ENCODE results near the gene GMEB2.

Gene GMEB2

DNA sequence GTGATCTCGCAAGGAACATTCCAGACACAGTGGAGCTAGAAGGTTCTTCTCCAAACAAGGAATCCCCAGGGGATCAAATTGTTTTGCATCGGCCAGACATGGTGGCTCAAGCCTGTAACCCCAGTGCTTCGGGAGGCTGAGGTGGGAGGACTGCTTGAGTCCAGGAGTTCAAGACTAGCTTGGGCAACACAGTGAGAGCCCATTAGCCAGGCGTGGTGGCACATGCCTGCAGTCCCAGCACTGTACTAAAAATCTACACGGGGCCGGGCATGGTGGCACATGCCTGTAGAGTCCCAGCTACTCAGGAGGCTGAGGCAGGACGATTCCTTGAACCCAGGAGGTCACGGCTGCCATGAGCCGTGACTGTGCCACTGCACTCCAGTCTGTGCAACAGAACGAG is 15.3 kb downstream of the GMEB2 start:
- no peak for DNase-seq

DNA sequence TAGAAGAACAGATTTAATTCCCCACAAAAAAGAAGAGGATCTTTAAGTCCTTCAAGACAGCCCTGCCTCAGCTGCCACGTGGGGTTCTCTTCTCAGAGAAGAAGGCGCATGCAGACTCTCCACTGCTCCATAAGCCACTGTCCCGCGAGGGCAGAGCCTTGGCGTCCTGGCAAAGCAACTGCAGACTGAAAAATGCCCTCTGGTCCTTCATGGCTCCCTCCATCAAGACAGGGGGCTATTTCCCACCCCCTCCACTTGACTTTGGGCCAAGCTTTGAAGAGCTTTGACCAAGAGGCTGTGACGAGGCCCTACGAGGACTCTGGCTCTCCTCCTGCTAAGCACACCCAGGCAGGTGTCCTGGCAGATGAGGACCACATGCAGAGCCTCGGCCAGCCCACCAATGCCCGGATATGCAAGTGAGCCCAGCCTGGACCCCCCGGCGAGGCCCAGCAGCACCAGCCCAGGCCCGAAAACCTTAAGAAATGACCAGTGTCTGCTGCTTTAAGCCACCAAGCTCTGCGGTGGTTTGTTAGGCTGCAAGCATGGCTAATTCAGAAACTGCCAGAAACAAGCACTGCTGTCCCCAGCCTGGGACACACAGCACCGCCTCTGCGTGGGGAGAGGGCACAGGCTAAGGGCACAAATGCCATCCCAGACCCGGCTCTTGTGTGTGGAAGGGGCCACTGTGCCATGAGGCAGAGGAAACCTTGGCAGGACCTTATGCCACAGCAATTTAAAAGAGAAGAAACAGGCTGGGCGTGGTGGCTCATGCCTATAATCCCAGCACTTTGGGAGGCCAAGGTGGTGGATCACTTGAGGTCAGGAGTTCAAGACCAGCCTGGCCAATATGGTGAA is 16.1 kb downstream of the GMEB2 start:
- DNase-seq = no peak

DNA sequence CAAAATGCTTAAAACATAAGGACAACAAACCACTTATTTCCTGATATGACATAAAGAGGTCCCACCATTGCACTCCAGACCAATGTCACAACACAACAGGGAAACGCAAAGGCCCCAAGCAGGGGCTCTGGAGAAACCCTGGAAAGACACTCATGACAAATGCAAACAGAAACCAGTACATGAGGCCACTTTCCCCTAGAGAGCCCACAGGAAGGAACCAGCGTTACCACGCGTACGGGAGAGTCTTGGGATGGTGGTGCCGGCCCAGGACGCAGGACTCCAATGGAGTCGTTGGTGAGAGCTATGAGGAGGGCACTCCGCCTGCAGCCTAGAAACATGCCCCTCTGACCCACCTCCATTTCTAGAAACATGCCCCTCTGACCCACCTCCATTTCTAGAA is 20.2 kb downstream of the GMEB2 start:
- DNase-seq = no peak

DNA sequence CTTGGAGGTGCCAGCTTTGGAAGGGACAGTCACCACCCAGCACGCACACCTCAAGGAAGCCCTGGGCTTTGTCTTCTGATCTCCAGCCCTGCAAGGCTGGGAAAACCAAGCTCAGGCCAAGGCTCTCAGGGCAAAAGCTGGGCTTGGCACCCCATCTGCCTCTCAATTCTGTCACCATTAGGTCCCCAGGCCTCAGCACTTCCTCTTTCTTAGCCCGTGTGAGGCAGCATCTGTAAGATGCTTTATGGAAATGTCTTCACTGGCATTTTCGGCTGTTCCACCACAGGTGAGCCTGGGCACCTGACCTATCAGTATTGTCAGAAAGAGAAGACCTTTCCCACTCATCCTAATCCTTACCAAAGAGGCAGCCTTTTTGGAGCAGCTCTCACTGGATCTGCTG is 24.6 kb downstream of the GMEB2 start:
- no peak for DNase-seq

DNA sequence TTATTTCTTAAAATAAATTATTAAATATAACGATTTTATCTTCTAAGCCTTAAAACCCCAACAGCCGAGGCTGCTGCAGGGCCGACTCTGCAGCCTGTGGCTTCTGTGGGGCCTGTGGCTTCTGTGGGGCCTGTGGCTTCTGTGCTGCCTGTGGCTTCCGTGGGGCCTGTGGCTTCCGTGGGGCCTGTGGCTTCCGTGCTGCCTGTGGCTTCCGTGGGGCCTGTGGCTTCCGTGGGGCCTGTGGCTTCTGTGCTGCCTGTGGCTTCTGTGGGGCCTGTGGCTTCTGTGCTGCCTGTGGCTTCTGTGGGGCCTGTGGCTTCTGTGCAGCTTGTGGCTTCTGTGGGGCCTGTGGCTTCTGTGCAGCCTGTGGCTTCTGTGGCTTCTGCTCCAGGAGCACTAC is 25.2 kb downstream of the GMEB2 start:
- DNase-seq = peak; percentile 33

DNA sequence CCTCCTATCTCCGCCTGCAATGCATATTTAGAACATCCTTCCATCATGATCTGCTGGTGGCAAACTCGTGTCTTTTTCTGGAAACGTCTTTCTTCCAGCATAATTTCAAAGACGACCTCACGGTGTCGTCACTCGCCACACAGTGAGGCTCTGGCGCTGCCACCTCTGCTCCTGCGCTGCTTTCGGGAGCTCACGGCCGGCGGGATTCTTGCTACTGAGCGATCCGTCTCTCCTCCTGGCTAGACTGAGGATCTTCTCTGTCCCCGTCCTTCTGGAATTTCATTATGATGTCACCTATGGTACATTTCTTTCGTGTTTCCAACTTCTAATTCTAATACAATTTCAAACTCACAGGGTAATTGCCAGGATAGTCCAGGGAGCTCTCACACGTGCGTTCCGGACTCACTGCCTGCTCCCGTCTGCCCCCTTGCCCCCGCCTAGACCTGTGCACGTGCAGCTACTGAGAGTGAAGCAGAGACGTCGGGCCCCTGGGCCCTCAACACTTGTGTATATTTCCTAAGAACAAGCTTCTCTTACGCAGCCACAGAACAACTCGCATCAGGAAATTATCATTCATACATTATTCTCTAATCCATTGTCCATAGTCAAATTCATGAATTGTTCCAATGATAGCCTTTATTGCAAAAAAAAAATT is 27.4 kb downstream of the GMEB2 start:
- DNase-seq = no peak

DNA sequence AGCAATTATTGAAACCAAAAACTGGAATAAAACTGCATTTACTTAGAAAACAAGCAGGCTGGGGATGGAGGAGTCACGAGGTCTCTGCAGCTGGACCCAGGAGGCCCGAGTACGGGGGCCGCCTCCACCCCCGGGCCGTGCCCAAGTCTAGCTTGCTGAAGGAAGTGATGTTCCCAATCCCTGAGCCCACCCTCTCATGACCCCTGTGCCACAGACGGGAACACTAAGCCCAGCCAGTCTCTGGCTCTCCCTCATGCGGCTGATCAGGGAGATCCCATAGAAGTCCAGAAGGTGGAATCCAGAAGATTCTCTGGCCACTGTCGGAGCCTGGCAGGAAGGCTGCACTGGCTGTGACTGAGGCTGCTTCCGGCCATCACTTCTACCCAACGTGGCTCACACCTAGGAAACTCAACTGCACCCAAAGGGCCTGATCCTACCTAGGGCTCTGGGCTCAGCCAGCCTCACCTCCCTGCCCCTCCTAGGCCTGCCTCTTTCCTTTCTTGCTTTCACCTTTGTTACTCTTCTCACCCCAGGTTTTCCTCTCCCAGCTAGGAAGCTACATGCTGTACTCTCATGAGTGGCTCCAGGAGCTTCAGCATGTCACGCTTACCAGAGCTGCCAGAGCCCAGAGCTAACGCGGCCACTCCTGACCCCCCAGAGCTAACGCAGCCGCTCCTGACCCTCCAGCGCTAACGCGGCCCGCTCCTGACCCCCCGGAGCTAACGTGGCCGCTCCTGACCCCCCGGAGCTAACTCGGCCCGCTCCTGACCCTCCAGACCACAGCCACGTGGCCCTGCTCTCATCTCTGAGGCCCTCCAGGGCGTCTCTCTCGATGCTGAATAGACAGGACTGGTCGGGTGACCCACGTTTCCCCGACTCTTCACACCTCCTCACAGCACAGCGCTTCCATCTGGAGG is 28.2 kb downstream of the GMEB2 start:
- DNase-seq = no peak

DNA sequence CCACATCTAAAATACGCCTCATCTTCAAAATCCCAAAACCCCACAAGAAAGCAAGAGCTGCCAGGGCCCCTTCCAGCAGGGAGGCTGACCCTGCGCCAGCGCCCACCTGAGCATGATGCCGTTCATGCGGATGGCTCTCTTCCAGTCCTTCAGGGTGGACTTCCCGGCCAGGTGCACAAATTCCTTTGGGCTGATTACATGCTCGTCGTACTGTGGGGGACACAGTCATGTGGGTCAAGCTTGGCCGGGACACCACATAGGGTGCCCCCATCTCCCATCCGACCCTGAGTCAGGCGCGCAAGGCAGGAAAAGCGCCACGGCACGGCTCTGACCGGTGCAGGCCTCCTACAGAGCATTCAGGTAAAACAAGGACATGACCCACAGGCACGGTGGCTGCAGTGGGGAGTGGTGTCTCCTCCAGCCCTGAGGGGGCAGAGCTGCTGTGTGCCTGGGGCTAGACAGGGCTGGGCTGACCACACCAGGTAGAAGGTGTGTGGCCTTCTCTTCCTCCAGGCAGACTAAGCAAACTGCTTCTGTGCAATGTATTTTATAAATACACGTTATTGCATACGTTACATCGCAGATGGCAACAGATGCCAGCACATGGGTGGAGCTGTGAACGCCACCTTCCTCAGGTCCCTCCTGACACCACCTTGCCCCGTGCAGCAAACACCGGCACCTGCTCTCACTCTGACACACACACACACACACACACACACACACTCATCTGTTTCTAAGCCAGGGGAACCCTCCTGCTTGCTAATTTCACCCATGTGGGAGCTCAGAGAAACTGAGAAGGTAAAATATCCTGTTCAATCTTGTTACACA is 29.0 kb downstream of the GMEB2 start:
- DNase-seq = no peak

DNA sequence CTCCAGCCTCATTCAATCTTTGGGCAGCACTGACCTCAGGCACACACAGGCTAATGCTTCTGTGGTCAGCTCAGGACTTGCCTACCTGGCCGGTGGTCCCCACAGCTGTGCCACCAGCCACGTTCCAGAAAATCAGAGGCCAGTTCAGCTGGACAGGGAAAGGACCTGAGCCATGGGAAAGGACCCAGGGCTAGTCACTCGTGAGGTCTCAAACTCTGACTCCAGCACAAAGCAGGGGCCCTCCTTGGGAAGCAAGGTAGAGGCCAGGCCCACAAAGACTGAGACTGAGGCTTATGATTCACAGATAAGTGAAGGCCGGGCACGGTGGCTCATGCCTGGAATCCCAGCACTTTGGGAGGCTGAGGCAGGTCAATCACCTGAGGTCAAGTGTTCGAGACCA is 30.5 kb downstream of the GMEB2 start:
- DNase-seq = no peak

DNA sequence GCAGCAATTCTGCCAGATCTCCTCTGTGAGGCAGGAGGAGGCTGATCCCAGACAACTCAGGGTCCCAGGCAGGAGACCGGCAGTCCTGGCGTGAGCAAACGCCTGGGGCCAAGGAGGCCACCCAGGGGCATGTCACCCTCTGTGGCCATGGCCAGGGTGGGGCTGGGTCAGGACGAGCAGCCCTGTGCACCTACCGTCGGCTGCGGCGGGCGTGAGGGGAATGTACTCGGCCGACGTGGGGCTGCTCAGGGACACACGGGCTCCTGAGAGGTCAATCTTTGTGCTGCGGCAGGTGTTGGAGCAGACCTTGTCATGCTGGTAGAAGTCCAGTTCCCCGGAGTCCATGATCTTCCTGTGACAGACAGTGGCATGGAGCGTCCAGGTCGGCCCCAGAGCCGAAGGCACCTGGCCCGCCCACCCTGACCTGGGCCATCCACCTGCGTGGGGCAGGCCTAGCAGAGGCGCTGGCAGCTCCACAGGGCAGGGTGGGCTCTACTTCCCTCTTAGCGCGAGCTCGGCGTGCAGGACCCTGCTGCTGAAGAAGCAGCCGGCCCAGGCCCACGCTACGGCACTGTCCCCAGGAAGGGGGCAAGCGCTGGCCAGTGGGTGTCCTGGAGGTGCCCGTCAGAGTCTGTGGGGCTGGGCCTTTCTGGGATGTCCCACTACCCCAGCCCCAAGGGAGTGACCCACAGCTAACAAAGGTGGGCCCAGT is 31.3 kb downstream of the GMEB2 start:
- no peak for DNase-seq

DNA sequence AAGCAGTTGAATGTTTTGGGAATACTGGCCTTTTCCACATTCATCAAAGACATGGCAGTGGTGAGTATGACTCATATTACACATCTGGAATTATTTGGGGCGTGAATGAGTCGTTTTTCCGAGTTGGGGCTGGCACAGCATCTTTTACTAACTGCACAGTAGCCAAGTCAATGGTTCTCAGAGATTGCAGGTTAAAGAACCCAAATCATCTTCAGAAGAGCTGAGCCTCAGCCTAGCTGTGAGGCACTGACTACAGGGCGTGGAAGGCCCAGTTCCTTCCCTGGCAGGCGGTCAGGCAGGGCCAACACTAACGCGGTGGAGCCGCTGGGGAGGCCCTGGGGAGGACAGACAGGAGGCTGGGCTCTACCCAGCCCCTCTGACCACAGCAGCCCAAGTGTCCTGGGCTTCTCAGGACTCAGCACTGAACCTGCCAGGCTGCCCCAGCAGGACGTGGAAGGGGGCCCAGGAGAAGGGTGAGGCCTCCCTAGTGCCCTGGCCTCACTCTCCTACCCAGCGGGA is 32.8 kb downstream of the GMEB2 start:
- DNase-seq = no peak

DNA sequence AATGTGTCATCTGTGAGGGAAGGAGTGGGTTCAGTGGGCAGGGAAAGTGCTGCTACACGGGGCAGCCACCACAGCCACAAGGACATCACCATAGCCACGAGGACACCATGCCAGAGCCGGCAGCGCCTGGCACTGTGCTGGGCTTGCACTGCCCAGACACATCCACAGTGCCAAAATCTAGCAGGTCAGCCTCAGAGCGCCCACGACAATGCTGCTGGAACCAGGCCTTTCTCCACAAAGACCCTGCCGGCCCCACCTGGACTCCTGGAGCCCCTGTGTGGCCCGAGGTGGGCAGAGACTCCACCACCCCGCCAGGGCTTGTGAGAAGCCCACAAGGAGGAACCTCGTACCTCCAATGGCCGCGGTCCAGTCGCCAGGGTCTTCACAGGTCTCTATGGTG is 34.2 kb downstream of the GMEB2 start:
- DNase-seq = no peak

DNA sequence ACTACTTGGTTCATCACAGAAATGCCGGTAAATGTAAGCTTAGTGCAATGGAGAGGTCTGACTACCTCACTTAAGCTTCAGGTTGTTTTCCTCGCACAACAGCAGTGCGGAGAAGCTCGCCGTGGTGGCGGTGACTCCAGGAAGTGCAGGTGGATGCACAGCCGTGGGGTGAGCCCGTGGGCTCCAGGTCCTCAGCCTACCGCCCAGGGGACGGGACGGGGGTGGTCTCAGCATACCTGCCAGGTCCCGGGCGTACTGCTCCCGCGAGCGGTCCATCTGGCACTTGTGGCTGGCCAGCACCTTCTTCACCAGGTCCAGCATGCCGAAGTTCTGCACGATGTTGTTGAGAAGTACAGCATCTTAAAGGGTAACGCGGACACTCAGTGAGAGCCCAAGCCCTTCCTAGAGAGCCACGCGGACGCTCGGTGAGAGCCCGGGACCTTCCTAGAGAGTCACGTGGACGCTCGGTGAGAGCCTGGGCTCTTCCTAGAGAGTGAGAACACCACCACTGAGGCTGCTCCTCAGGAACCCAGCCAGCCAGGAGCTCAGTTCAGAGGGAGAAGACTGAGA is 35.0 kb downstream of the GMEB2 start:
- DNase-seq = no peak

DNA sequence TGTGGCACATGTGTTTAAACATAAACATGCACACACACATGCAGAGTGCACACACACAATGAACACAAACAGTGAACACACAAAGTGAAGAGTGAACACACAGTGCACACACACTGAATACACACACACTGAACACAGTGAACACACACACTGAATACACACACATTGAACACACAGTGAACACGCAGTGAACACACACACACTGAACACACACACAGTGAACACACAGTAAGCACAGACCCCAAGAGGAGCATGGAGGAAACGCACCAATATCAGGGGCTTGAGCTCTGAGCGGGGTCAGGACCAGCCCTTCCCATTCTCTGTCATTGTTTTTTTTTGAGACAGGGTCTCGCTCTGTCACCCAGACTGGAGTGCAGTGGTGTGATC is 35.8 kb downstream of the GMEB2 start:
- DNase-seq = no peak

DNA sequence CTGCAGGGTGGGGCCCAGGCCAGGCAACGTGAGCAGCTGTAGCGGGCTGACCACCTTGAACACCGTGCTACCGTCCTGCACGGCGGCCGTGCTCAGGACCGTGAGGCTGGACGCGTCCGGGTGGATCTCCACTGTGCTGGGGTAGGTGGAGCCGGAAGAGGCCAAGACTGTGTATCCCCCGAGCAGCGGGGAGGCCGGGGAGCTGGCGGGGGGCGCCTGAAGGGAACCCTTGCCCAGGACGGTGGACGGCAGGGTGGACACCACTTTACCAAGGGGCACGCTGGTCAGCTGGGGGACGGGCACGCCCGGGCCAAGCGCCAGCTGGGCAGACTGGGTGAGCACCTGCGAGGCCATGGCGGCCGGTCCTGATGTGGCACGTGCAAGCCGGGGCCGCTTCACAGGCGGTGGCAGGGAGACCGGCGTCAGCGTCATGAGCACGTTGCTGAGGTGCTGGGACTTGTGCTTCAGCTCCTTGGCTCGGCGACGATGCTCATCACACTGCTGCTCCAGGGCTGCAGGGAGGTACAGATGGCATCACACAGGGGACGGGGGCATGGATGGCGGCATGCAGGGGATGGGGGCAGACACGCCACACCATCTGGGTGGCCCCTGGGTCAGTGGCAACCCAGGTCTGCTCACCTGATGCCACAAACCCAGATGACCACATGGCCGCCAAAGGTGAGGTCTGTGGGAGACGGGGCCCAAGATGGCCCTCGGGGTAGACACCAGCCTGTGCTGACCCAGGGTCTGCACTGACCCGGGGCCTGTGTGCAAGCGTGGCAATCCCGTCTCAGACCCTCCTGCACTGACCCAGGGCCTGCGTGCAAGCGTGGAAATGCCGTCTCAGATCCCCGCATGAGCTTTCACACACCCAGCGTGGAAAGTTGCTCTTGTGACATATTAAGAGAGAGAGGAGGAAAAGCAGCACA is 36.4 kb downstream of the GMEB2 start:
- DNase-seq = no peak

DNA sequence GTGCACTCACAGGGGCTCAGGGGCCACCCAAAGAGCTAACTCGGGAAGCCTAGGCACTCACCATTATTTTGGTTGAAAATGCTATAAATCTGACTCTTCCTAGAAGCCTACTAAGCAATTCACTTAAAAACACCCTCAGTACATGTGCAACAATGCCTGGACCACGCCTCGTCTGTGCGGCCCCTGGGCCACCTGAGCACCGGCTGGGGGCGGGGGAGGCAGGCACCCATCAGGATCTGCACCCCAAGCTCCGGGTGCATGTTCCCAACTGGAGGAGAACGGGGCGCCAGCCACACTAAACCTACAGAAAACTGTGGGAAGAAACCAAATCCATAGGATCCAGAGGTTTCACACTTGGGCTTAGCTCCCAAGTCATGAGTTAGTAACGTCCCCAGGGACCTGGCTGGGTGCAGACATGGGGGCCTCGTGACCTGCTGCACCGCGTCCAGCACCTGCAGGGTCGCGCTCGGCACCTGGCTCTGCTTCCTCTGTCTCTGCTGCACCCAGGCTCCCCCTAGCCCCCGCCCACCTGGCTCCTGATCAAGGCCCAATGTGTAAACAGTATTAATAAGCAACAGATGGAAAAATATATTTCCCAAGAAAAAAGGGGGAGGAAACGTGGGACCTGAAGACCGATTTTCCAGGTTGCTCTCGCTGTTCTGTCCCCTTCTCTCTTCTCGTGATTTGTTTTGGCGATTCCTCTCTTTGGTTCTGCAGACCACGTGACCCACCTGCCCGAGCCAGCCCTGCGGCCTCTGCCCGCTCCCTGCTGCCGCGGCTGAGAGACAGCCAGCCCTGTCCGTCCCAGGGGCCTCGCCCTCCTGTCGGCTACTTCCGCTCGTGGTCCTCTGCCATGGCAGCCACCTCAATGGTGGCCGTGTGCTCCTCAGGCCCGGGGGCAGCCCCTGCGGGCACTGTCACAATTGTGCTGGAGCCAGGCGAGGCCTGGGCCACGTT is 37.4 kb downstream of the GMEB2 start:
- no peak for DNase-seq

DNA sequence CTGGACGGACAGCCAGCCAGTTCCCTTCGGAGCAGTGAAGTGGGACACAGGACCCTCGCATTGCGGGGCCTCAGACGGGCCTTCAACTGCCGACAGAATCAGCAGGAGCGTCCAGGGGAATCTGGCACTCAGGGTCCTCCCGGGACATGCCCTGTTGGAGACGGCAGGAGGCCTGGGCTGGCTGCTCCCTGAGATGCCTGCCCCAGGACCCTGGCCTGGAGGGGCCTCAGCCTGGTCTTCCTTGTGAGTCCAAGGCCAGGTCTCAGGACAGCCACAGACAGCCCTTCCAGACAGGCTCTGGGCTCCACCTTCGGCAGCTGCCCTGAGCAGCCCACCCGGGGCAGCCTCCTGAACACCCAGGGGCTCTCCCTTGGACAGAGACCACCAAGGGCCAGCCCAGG is 38.3 kb downstream of the GMEB2 start:
- DNase-seq = no peak

DNA sequence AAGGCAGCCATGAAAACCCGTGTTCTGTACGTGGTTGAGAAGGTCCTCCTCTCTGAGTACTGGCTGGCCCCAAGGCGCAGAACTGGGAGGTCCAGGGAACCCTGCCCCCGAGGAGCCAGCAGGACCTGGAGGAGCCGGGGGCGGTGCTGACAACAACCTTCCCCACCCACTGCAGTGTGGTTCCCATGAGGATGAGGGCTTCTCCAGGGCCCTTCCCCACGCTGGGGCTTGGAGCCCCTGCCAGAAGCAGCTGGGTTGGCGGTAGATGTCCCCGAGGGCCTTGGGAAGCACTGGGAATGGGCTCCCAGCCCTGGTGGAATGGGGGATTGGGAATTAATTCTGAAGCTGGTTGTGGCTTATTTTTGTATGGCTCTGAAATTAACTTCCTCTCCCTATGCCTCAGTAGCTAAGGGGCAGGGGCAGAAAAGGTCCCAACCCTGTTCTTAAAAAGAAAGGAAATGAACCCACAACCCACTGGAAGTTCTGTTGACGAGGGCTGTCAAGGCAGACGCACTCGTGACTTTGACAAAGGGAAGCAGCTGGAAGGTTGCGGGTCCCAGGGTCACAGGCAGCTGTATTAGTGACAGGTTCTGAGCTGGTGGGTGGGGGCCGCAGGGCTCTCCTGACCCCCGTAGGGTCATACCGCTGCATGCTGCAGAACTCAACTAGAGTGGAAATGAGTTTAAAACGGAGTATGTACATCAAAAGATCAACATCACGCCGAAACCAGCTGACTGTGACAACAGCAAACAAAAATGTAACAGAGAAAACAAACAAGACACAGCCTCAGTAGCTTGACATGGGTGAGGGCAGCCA is 38.9 kb downstream of the GMEB2 start:
- no peak for DNase-seq
